LNCaP clone FGC (cell line): ENCODE data around the gene AMMECR1.

Experiments
- DNase-seq: peaks from one replicate; pipeline ENCODE4 v3.0.0-alpha.2; 2011; ENCODE audit warnings: low read depth
- H3K4me3 ChIP-seq: 2 replicates; pipeline ENCODE4 v1.5.1; 2011; ENCODE audit warnings: mild to moderate bottlenecking, low read depth, low read length, control low read depth
- TF ChIP-seq, protein P1 (sequence below): IDR thresholded peaks from 2 replicates; pipeline ENCODE4 v1.5.1; 2012; ENCODE audit warnings: mild to moderate bottlenecking; ENCODE audit not compliant: control insufficient read depth, insufficient read depth; ENCODE audit errors: extremely low read depth

Gene AMMECR1

GRCh38 chrX:110265661-110266060 is 52.2 kb downstream of the AMMECR1 start:
- TF ChIP-seq, protein P1, sequence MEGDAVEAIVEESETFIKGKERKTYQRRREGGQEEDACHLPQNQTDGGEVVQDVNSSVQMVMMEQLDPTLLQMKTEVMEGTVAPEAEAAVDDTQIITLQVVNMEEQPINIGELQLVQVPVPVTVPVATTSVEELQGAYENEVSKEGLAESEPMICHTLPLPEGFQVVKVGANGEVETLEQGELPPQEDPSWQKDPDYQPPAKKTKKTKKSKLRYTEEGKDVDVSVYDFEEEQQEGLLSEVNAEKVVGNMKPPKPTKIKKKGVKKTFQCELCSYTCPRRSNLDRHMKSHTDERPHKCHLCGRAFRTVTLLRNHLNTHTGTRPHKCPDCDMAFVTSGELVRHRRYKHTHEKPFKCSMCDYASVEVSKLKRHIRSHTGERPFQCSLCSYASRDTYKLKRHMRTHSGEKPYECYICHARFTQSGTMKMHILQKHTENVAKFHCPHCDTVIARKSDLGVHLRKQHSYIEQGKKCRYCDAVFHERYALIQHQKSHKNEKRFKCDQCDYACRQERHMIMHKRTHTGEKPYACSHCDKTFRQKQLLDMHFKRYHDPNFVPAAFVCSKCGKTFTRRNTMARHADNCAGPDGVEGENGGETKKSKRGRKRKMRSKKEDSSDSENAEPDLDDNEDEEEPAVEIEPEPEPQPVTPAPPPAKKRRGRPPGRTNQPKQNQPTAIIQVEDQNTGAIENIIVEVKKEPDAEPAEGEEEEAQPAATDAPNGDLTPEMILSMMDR = no peak
- H3K4me3 ChIP-seq = no peak overlapping the region
- DNase-seq = no peak

DNA sequence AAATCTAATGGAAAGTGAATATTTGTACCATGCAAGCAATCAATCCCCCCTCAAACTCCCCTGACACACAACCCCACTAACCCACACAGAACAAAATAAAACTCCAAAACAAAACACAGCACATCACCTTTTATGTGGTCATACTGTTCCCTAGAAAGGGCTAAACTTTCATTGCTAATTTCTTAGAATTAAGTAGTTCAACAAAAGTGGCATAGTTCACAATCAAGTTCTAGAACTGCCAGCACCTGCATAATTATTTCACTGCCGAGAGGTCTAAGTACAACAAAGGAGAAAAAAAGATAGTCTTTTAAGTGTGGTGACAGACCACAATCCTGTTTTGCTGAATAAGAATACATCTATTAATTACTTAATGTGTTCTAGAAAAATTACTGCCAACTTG is 58.8 kb downstream of the AMMECR1 start:
- H3K4me3 ChIP-seq = no peak overlapping the region
- DNase-seq = no peak
- TF ChIP-seq, protein P1 = no peak

- DNase-seq = no peak
- H3K4me3 ChIP-seq = no peak overlapping the region
- TF ChIP-seq, protein P1 = no peak
Observed at GRCh38 chrX:110258552-110258951, 59.3 kb downstream of the AMMECR1 start.

DNA sequence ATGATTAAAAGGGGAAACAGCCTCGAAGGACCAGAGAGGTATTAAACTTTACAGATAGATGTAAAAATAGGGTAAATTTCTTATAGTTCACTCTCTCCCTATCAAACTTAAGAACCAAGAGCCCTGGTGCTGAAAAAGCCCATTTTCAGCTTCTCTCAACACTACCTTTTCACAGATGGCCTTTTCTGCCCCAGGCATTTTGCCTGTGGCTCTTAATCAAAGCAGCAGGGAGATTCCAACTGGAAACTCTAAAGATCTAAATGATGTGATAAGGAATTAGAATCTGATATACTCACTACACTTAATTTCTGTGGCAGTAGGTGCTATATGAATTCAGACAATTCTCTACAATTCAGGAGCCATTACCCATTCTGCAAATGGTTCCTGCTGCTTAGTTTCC is 60.0 kb downstream of the AMMECR1 start:
- no peak for DNase-seq
- TF ChIP-seq, protein P1 = no peak
- no peak overlapping the region for H3K4me3 ChIP-seq

DNA sequence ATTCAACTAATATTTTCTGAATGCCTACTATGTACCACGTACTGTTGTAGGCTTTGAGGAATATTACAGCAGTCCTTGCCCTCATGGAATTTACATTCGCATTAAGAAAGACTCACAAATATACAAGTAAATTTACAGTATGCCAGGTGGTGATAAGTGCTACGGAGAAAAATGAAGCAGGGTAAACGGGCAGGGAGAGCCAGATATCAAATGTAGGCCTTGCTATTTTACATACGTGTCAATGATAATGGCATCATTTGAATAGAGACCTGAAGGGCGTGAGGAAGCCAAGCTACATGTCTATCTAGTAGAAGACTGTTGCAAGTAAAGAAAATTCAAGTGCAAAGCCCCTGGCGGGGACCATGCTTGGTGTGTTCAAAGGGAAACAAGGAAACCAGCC is 65.2 kb downstream of the AMMECR1 start:
- TF ChIP-seq, protein P1 = no peak
- H3K4me3 ChIP-seq = no peak overlapping the region
- DNase-seq = no peak

- no peak overlapping the region for H3K4me3 ChIP-seq
- DNase-seq = no peak
- TF ChIP-seq, protein P1 = no peak
Observed at GRCh38 chrX:110251961-110252360, 65.9 kb downstream of the AMMECR1 start.

DNA sequence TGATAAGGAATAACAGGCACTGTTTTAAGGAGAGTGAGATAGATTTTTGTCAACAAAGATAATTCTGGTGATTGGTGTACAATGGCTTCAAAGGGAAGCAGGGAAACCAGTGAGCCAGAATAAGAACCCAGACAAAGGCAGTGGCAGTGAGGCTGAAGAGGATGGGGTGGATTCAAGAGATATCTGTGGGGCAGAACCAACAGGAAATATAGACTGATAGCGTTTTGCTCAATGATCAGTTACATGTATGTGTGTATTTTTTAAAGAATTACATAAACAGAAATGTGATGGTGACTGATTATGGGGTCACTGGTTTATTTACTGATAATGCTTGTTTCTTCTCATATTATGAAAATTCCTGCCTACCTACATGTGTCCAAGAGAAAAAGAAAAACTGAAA is 66.4 kb downstream of the AMMECR1 start:
- DNase-seq = no peak
- no peak overlapping the region for H3K4me3 ChIP-seq
- TF ChIP-seq, protein P1 = no peak
